Globus pallidus (tissue), 1 donor: ENCODE measurements around the gene CPNE2.
"Not testable (repeated sequence)": the region's sequence is repeated elsewhere in the genome, so short reads cannot be mapped to it uniquely, and the experiment has no call there.

Experiments
- DNase-seq: peaks from one replicate; pipeline ENCODE4 v3.0.0-alpha.2; 2015; ENCODE audit warnings: low spot score

CPNE2 gene

GRCh38 chr16:57098188-57098841 lies 5.9 kb downstream of the CPNE2 start:
- no peak for DNase-seq

DNA sequence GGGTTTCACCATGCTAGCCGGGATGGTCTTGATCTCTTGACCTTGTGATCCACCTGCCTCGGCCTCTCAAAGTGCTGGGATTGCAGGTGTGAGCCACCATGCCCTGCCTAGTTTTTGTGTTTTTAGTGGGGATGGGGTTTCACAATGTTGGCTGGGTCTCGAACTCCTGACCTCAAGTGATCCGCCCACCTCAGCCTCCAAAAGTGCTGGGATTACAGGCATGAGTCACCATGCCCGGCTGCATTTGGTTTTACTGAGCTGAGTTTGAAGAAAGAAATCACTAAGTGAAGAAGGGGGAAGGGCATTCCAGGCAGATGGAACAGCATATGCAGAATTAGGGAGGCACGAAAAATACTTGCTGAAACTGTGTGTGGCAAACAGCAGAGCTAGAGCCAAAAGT lies 7.6 kb downstream of the CPNE2 start:
- not testable (repeated sequence) for DNase-seq

GRCh38 chr16:57100445-57100844 lies 8.1 kb downstream of the CPNE2 start:
- no peak for DNase-seq

DNA sequence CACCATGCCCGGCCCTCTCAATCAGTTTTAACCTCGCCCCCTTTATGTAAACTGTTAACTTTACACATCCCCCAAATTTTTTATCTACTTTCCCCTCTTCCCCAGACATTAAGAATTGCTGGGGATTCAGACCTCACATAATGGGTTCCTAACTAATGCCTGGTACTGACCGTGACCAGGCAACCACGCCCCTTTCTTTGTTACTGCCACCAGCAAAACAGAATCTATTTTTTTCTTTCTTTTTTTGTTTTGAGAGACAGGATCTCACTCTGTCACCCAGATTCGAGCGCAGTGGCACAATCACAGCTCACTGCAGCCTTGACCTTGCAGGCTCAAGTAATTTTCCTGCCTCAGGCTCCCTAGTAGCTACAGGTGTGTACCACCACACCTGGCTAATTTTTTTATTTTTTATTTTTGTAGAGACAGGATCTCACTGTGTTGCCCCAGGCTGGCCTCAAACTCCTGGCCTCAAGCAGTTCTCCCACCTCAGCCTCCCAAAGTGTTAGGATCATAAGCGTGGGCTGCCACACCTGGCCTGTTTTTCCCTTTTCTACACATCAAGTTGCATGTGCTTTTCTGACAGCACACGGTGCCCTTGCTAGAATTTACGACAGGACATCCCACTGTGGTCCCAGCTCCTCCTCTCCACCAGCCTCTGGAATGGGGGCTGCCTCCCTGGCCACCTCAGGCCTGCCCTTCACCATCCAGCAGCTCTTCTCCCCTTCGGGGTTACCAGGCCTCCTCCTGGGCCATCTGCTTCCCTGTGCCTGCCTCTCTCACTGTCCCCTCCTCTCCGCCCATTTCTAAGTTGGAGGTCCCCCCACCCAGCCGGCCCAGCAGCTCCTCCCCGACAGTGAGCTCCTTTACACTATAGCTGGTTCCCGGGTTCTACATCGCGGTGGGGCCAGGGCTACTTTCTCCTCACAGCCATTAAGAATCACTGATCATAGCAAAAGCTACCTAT lies 10.8 kb downstream of the CPNE2 start:
- peak; percentile 77 for DNase-seq

- DNase-seq: no peak
Measured at GRCh38 chr16:57104706-57105105, 12.3 kb downstream of the CPNE2 start.

- no peak for DNase-seq
Measured at GRCh38 chr16:57105184-57105583, 12.8 kb downstream of the CPNE2 start.

DNA sequence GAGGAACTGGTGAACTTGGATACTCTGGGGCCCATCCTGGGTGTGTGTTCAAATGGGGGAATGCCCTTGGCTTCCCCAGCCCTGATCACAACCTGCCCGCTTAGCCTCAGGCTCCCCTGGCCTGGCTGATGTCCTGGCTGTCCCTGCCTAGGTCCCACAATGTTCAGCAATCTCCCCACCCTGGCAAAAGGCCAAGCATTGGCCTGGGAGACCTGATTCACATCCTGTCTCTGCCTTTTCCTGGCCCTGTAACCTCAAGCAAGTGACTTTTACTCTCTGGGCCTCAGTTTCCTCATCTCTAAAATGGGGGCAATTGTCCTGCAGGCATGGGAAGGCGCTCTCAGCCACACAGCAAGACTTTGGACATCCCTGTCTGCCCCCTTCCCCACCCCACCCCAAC lies 14.4 kb downstream of the CPNE2 start:
- no peak for DNase-seq

GRCh38 chr16:57107321-57107922 lies 15.0 kb downstream of the CPNE2 start:
- DNase-seq: peak; percentile 61

- DNase-seq: no peak
Measured at GRCh38 chr16:57108432-57108831, 16.0 kb downstream of the CPNE2 start.

DNA sequence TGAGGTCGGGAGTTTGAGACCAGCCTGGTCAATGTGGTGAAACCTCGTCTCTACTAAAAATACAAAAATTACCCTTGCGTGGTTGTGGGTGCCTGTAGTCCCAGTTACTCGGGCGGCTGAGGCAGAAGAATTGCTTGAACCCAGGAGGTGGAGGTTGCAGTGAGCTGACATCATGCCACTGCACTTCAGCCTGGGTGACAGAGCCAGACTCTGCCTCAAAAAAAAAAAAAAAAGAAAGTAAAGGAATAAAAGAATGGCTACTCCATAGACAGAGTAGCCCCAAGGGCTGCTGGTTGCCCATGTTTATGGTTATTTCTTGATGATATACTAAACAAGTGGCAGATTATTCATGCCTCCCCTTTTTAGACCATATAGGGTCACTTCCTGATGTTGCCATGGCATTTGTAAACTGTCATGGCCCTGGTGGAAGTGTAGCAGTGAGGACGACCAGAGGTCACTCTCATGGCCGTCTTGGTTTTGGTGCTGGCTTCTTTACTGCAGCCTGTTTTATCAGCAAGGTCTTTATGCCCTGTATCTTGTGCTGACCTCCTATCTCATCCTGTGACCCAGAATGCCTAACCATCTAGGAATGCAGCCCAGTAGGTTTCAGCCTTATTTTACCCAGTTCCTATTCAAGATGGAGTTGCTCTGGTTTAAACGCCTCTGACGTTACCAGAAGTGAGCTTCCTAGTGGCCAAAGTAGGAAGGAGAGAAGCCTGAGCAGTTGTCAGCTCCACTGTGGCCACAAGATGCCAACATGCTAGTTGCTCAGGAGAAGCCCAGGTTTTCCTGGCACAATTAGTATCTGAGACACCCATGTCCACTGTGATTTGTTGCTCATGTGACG lies 17.1 kb downstream of the CPNE2 start:
- DNase-seq: not testable (repeated sequence)

- no peak for DNase-seq
Measured at GRCh38 chr16:57110937-57111336, 18.6 kb downstream of the CPNE2 start.

DNA sequence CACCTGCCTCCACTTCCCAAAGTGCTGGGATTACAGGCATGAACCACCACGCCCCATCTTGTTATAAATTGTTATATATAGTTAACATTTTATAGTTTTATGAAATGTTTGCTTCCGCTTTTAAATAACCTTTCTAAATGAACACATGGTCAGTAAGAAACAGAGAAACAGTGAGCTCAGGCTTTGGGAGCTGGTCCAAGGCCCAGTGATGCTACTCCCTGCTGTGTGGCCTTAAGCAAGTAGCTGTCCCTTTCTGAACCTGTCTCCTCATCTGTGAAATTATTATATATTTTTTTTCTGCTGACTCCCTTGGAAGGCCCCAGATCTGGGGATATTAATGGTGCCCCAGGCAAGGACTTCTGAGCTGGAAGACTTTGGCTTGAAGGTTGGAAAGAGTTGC lies 19.0 kb downstream of the CPNE2 start:
- DNase-seq: no peak

DNA sequence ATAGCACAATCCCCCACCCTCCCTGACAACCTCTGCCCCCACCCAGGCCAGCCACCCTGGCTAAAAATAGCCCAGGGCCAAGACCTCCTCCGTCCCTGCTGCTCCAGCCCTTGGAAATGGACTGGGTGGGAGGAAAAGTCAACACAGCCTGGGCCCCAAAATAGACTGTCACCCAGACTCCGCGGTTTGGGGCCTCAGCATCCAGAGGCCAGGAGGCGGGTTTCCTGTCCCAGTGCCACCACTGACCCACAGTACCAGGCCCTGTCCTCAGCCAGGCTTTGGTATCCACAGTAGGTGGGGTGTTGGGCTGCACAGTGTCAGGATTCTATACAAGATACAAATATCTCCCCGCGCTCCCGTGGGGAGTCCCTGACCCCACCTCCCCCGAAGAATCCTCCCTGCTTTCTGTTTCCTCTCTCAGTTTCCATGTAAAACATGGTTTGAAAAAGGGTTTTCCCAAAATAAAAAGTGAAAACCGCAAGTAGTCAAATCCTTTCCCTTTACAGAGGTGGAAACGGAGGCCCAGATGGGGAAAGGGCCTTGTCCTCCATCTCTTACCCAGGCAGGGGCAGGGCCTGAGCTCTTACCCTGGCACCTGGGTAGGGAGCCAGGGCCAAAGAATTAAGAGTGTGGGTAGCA lies 20.1 kb downstream of the CPNE2 start:
- no peak for DNase-seq

DNA sequence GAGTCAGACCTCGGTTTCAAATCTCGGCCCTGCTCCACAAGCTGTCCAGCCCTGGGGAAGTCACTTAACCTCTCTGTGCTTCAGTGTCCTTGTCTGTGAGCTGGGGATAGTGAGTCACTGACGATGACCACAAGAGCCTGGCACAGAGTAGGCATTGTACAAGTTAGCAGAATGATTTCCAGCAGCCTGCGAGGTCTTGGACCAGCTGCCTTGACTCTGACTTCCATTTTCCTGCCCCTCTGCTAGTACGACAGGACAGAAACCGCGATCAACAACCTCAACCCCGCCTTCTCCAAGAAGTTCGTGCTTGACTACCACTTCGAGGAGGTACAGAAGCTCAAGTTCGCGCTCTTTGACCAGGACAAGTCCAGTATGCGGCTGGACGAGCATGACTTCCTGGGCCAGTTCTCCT lies 20.7 kb downstream of the CPNE2 start:
- peak; percentile 76 for DNase-seq

DNA sequence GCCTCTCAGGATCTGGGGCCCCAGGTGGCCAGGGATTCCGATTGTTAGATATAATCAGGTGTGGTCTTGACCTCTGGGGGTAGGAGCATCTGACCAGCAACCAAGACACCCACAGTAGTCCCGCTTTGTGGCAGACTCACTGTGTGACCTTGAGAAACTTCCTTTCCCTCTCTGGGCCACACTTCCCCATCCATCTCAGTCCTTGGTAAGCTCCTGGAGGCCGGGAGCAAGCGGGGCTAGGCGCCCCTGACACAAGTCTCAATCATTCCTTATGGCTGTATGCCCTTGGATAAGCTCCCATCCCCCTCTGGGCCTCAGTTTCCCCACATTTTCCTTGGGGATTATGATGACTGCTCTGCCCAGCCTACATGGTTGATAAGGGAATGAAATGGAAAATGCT lies 21.3 kb downstream of the CPNE2 start:
- DNase-seq: no peak

DNA sequence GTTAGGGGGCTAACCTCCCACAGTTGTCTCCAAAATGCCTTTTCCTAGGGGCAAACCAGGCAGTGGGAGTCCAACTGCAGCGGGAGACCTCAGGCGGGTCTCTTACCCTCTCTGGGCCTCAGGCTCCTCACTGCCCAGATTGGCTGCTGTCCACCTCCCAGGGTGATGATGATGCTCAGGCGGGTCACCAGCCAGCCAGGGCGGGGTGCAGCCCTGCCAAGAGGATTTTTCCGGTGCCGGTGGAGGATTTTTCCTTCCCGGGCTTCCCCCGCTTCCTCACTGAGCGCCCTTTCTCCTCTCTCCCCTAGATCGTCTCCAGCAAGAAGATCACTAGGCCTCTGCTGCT lies 22.8 kb downstream of the CPNE2 start:
- no peak for DNase-seq

- DNase-seq: peak; percentile 97
Measured at GRCh38 chr16:57115514-57116182, 23.3 kb downstream of the CPNE2 start.

- DNase-seq: no peak
Measured at GRCh38 chr16:57118461-57119084, 26.2 kb downstream of the CPNE2 start.

GRCh38 chr16:57123216-57123973 lies 31.0 kb downstream of the CPNE2 start:
- DNase-seq: no peak
